Subcutaneous adipose tissue (tissue), 4 donors: Measurements from ENCODE around the gene PTPN7. TPM values are rescaled to one million over a fixed set of nuclear protein-coding genes. Genes with fewer than 3 reads are reported as not detected.

Source experiments
- total RNA-seq, 4 donors: library from RNA; depleted of rRNA; stranded (reverse); fragments of >200 nt; gene quantifications; one replicate each; pipeline ENCODE4 v1.1.0, GENCODE V29; 2016
- TF ChIP-seq, protein P1 (sequence below): fragments of 450-650 bp; IDR thresholded peaks from one replicate; pipeline ENCODE4 v1.5.1; 2016; ENCODE audit warnings: low read depth, mild to moderate bottlenecking, control low read depth, antibody characterized with exemption, moderate library complexity

Gene PTPN7
- total RNA-seq, 4 donors from 2014 or later = 1.8 to 21.8 (median 2.6) TPM; not detected in 1

DNA sequence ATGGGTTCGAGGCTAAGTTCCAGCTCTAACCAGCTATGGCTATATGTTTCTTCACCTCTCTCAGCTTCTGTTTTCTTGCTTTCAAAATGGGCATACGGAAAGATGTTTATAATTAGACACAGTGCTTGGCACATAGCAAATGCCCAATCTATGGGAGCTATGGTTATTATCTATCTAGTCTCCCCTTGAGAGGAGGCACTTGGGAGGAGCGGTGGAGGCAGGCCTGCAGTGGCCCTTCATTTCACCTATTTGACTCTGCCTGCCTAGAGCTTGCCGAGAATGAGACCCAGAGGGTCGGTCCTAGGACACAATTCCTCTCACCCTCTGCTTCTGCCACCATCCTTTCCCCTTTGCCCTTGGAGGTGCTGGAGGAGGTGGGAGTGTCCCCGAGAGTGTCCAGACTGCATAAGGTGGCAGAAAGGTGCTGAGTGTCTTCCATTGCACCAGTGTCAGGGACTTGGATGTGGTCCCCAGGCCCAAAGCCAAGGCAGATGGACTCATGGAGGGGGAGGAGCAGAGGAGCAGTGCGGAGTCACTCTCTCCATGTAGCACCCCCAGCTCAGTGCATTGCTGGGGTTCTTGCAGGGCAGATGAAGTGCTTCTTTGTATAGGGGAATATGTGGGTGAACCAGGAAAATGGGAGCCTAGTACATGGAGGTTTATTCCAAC, 42.2 kb upstream of the PTPN7 start:
- TF ChIP-seq, protein P1, sequence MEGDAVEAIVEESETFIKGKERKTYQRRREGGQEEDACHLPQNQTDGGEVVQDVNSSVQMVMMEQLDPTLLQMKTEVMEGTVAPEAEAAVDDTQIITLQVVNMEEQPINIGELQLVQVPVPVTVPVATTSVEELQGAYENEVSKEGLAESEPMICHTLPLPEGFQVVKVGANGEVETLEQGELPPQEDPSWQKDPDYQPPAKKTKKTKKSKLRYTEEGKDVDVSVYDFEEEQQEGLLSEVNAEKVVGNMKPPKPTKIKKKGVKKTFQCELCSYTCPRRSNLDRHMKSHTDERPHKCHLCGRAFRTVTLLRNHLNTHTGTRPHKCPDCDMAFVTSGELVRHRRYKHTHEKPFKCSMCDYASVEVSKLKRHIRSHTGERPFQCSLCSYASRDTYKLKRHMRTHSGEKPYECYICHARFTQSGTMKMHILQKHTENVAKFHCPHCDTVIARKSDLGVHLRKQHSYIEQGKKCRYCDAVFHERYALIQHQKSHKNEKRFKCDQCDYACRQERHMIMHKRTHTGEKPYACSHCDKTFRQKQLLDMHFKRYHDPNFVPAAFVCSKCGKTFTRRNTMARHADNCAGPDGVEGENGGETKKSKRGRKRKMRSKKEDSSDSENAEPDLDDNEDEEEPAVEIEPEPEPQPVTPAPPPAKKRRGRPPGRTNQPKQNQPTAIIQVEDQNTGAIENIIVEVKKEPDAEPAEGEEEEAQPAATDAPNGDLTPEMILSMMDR = no peak

DNA sequence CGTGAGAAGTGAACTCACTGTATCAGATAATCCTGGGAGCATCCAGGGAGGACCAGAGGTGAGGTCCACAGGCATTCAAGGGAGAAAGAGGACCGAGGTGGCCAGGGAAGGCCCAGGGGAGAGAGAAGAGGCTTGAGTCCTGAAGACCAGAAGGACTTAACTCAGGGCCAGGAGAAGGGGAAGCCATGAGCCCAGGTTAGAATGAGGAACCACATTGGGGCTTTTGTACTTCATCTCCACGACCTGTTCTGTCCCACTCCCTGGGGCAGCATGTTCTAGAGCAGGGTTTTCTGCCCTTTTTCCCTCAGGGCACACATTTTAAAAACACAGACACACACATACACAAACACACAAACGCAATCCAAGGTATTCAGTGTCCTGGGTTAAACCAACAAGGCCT, 41.6 kb upstream of the PTPN7 start:
- TF ChIP-seq, protein P1 = no peak

DNA sequence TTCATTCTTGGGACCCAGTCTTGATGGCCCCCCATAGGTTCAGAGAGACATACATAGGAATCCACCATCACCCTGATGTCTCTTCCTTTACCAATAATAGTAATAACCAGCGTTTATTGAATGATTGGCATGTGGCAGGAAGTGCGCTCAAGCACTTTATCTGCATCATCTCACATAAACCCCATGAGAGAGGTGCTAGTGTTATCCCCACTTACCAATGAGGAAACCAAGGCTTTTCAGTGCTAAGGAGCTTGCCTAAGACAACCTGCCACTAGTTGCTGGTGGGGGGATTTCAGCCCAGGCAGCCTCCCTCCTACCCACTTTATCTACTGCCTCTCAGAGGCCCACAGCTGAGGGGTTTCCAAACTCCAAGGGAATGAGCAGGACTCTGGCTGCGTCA, 40.9 kb upstream of the PTPN7 start:
- TF ChIP-seq, protein P1 = no peak

DNA sequence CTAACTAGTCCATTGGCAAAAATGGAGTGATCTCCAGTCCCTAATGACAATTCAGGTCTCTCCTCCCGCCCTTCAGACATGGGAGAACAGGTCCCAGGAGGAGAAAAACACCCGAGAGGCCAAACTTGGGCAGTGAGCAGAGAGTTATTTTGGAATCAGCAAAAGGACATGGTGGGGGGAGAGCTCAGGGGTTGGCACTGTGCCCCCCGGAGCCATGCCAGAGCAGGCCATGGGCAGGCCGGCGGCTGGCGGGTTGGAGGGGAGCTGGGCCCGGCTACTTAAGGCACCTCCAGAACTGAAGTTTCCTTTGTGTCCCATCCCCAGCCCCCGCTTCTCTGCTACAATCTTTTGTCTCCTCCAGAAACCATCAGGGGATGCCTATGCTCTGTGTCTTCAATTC, 40.3 kb upstream of the PTPN7 start:
- TF ChIP-seq, protein P1 = no peak

DNA sequence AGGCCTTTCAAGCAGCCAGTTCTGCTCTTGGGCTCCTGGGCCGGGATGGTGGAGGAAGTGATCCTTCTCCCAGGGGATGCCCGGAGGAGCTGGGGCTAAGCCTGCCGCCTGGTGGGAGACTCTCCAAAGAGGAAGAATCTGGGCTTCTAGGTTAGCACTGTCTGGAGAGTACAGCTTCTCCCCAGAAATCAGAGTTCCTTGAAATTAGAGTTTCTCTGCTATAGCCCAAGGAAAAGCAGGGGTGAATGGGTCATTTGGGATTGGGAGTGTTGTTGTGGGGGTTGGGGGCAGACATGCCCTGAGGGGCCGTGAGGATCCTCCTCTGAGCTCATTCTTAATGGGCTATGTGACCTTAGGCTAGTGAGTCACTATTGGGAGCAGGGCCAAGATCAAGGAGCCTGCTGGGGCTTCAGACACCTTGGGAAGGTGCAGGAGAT, 39.7 kb upstream of the PTPN7 start:
- TF ChIP-seq, protein P1 = no peak

DNA sequence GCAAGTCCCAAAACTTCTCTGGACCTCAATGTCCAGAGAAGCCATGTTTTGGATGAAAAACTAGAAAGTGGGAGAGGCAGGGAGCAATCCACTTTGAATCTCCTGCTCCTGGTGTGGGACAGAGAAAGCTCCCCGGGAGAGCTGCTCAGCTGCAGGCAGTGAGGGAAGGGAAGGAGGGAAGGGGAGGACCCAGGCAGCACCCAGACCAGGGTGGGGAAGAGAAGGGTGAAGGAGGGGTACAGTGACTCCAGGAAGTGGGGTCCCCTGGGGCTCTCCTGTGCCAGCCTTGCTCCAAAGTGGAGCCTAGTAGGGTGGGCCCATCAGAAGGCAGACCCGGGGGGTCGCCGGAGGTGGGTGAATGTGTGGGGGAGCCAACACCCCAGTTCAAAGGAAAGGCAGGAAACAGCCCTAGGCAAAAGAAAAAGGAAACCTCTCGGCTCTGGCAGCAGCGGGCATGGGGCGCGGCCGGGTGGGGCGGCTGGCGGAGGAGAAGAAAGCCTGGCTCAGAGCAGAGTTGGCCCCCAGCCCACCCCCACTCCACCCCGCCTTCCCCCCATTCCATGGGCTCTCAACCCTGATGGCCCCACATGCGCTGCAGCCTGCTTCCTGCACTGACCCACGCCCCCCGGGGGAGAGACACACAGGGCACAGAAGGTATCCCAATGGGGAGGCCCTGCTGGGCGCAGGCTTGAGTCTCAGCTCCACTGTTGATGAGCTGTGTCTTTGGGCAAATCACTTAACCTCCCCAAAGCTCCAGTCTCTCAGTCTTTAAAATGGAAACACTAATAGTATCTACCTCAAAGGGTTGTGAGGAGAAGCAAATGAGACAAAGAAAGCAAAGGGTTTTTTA, 38.9 kb upstream of the PTPN7 start:
- TF ChIP-seq, protein P1 = no peak

DNA sequence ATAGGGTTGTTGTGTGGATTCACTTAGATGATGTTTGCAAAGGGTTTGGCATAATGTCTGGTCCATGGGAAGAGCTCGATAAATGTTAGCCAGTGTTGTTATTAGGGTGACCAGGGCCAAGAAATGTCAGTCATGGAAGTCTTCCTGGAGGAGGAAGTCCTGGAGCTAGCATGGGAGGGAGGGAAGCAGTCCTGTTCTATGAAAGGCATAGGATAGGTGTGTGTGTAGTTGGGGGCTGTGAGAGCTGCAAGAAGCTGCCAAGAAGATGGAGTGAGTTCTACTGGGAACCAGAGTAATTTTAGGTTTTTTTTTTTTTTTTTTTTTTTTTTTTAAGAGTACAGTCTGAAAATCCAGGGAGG, 37.9 kb upstream of the PTPN7 start:
- TF ChIP-seq, protein P1 = no peak
